SK-N-SH (cell line): ENCODE data around the gene MRPS15. TPM values are rescaled to one million over a fixed set of nuclear protein-coding genes. Genes with fewer than 3 reads are reported as not detected.

Experiments used
- CTCF ChIA-PET: fragments of 300-600, 350-600 bp; formaldehyde crosslinking; extraction: SDS; loops from one replicate; lab custom pipeline; 2021; lab: Yijun Ruan, JAX
- POLR2A ChIA-PET: fragments of 350-600 bp; sonication (Branson Sonifier 250); formaldehyde crosslinking; extraction: SDS; loops from one replicate; lab custom pipeline; 2020; ENCODE audit warnings: antibody characterized with exemption, inconsistent platforms; lab: Yijun Ruan, JAX
- DNase-seq: peaks from one replicate; pipeline ENCODE4 v3.0.0; 2012
- H2AFZ ChIP-seq: fragments of 200-600 bp; sonication (generic); 2 replicates; pipeline ENCODE4 v1.8.1; 2016; ENCODE audit warnings: antibody characterized with exemption, mild to moderate bottlenecking, low read depth
- H3F3A ChIP-seq: fragments of 200-600 bp; sonication (generic); replicated peaks from 2 replicates; pipeline ENCODE3; 2016; ENCODE audit warnings: antibody characterized with exemption, mild to moderate bottlenecking; ENCODE audit not compliant: insufficient read depth
- H3K27ac ChIP-seq, 2 experiments: fragments of 200-500 bp in 1 of 2; fragments of 200-600 bp in 1 of 2; sonication (Bioruptor generic) in 1 of 2; sonication (generic), shearing (Covaris generic) in 1 of 2; 2 replicates each; pipeline versions ENCODE4 v1.5.1 to v1.6.1; 2014 to 2016; ENCODE audit warnings: low read depth in 2 of 2, inconsistent platforms in 1 of 2, low read length in 1 of 2, mild to moderate bottlenecking in 1 of 2, mixed read lengths in 1 of 2
- H3K27me3 ChIP-seq: fragments of 200-600 bp; sonication (generic), shearing (Covaris generic); 2 replicates; pipeline ENCODE4 v1.6.1; 2016; ENCODE audit warnings: mixed run types; ENCODE audit not compliant: insufficient read depth
- H3K36me3 ChIP-seq, 2 experiments: fragments of 200-500 bp in 1 of 2; fragments of 200-600 bp in 1 of 2; sonication (Bioruptor generic) in 1 of 2; sonication (generic) in 1 of 2; replicated peaks in 1 of 2; 2 replicates each; pipeline versions ENCODE3 to v1.5.1; 2014 to 2016; ENCODE audit warnings: low read length in 1 of 2, mild to moderate bottlenecking in 1 of 2; ENCODE audit not compliant: insufficient read depth in 2 of 2, control insufficient read depth in 1 of 2
- H3K4me1 ChIP-seq, 2 experiments: fragments of 200-500 bp in 1 of 2; fragments of 200-600 bp in 1 of 2; sonication (Bioruptor generic) in 1 of 2; sonication (generic), shearing (Covaris generic) in 1 of 2; 2 replicates each; pipeline versions ENCODE4 v1.5.1 to v1.6.1; 2014 to 2016; ENCODE audit warnings: low read depth in 1 of 2, low read length in 1 of 2, mixed run types in 1 of 2; ENCODE audit not compliant: insufficient read depth in 2 of 2, control insufficient read depth in 1 of 2
- H3K4me2 ChIP-seq: fragments of 200-600 bp; sonication (generic), shearing (Covaris generic); 2 replicates; pipeline ENCODE4 v1.6.1; 2017; ENCODE audit warnings: mixed run types
- H3K4me3 ChIP-seq, 2 experiments: fragments of 200-500 bp in 1 of 2; fragments of 200-600 bp in 1 of 2; sonication (Bioruptor generic) in 1 of 2; sonication (generic), shearing (Covaris generic) in 1 of 2; 2 replicates each; pipeline versions ENCODE4 v1.5.1 to v1.8.1; 2014 to 2016; ENCODE audit warnings: low read depth in 2 of 2, inconsistent platforms in 1 of 2, low read length in 1 of 2, mild to moderate bottlenecking in 1 of 2, mixed read lengths in 1 of 2, moderate library complexity in 1 of 2
- H3K79me2 ChIP-seq: fragments of 200-600 bp; sonication (generic); 2 replicates; pipeline ENCODE4 v1.8.1; 2017; ENCODE audit warnings: mild to moderate bottlenecking; ENCODE audit not compliant: insufficient read depth
- H3K9ac ChIP-seq: fragments of 200-600 bp; sonication (generic); 2 replicates; pipeline ENCODE4 v1.6.1; 2017; ENCODE audit warnings: mixed run types
- H3K9me2 ChIP-seq: fragments of 200-600 bp; sonication (generic); 2 replicates; pipeline ENCODE4 v1.6.1; 2017; ENCODE audit warnings: mixed run types
- H3K9me3 ChIP-seq: fragments of 200-600 bp; sonication (generic); 2 replicates; pipeline ENCODE4 v1.6.1; 2017; ENCODE audit warnings: mixed run types, mild to moderate bottlenecking, moderate library complexity
- H4K20me1 ChIP-seq: fragments of 200-600 bp; sonication (generic); 2 replicates; pipeline ENCODE4 v1.6.1; 2017; ENCODE audit warnings: mild to moderate bottlenecking, mixed run types; ENCODE audit not compliant: insufficient read depth
- CHD2 ChIP-seq: fragments of 150-350 bp; IDR thresholded peaks from 2 replicates; pipeline ENCODE4 v1.6.1; 2018; ENCODE audit warnings: low read length; ENCODE audit not compliant: partially characterized antibody
- FOXJ3 ChIP-seq: sonication (generic); formaldehyde crosslinking; IDR thresholded peaks from 2 replicates; pipeline ENCODE4 v1.5.1; 2020; ENCODE audit warnings: mild to moderate bottlenecking, missing genetic modification reagents
- GATA2 ChIP-seq: sonication (generic); formaldehyde crosslinking; IDR thresholded peaks from 2 replicates; pipeline ENCODE4 v1.5.0; 2020; ENCODE audit warnings: mild to moderate bottlenecking, missing genetic modification reagents
- JUND ChIP-seq: IDR thresholded peaks from 2 replicates; pipeline ENCODE4 v1.4.0; 2012
- MEF2A ChIP-seq: IDR thresholded peaks from 2 replicates; pipeline ENCODE4 v1.4.0; 2012; ENCODE audit warnings: low read depth, borderline replicate concordance
- NRF1 ChIP-seq: IDR thresholded peaks from 2 replicates; pipeline ENCODE4 v1.6.1; 2012; ENCODE audit warnings: low read depth, mild to moderate bottlenecking, low read length
- POLR2AphosphoS5 ChIP-seq: IDR thresholded peaks from 2 replicates; pipeline ENCODE4 v1.6.1; 2012; ENCODE audit warnings: low read depth, low read length
- RAD21 ChIP-seq: IDR thresholded peaks from 2 replicates; pipeline ENCODE4 v1.6.1; 2012; ENCODE audit warnings: mild to moderate bottlenecking, low read length
- RCOR1 ChIP-seq: fragments of 150-350 bp; IDR thresholded peaks from 2 replicates; pipeline ENCODE4 v1.6.1; 2017; ENCODE audit warnings: antibody characterized with exemption, low read length
- RFX5 ChIP-seq: IDR thresholded peaks from 2 replicates; pipeline ENCODE4 v1.6.1; 2012; ENCODE audit warnings: mild to moderate bottlenecking, improper control_type of control experiment, low read length
- RXRA ChIP-seq: IDR thresholded peaks from 2 replicates; pipeline ENCODE4 v1.4.0; 2012; ENCODE audit warnings: low read depth, mild to moderate bottlenecking, borderline replicate concordance
- SIN3A ChIP-seq: IDR thresholded peaks from 2 replicates; pipeline ENCODE4 v1.6.1; 2012; ENCODE audit warnings: low read depth, mild to moderate bottlenecking, low read length, moderate library complexity, borderline replicate concordance
- TCF12 ChIP-seq: IDR thresholded peaks from 2 replicates; pipeline ENCODE4 v1.4.0; 2012
- USF2 ChIP-seq: fragments of 150-350 bp; IDR thresholded peaks from 2 replicates; pipeline ENCODE4 v1.6.1; 2017; ENCODE audit warnings: antibody characterized with exemption, low read length, low read depth, borderline replicate concordance
- YY1 ChIP-seq: IDR thresholded peaks from 2 replicates; pipeline ENCODE4 v1.4.0; 2012; ENCODE audit warnings: low read depth, mild to moderate bottlenecking
- WGBS: methylation state at CpG from one replicate; pipeline ENCODE4 v1.1.6; 2017; ENCODE audit warnings: low lambda C conversion rate; 5-methylcytosine and 5-hydroxymethylcytosine counted together
- polyA plus RNA-seq, 3 experiments: library from polyadenylated mRNA; depleted of rRNA; stranded (reverse); fragments of >200 nt; gene quantifications; 2 replicates each; pipeline ENCODE4 v1.2.3, GENCODE V29; 2012
- TF ChIP-seq, protein P1 (sequence below): fragments of 200-600 bp; sonication (generic); IDR thresholded peaks from 2 replicates; pipeline ENCODE4 v1.6.1; 2017; ENCODE audit warnings: antibody characterized with exemption, mild to moderate bottlenecking, moderate library complexity

Gene MRPS15
- polyA plus RNA-seq, 1 of the 3 experiments (the other 2 are of a cell fraction), result 75.1 TPM

GRCh38 chr1:36463803-36464604, at the start of gene MRPS15 (continued):
- TF ChIP-seq RXRA (no peak), JUND (no peak), FOXJ3 (CRISPR knock-in tag) (peak; percentile 47; the same call in 1 of the 2 replicates), CHD2 (peak; percentile 89), NRF1 (0 out of 2 replicates have a peak, but pooled peaks have one; percentile 37), MEF2A (no peak), YY1 (peak; percentile 100), TCF12 (no peak), POLR2AphosphoS5 (peak; percentile 93), RAD21 (no peak), GATA2 (no peak)
- TF ChIP-seq, protein P1, sequence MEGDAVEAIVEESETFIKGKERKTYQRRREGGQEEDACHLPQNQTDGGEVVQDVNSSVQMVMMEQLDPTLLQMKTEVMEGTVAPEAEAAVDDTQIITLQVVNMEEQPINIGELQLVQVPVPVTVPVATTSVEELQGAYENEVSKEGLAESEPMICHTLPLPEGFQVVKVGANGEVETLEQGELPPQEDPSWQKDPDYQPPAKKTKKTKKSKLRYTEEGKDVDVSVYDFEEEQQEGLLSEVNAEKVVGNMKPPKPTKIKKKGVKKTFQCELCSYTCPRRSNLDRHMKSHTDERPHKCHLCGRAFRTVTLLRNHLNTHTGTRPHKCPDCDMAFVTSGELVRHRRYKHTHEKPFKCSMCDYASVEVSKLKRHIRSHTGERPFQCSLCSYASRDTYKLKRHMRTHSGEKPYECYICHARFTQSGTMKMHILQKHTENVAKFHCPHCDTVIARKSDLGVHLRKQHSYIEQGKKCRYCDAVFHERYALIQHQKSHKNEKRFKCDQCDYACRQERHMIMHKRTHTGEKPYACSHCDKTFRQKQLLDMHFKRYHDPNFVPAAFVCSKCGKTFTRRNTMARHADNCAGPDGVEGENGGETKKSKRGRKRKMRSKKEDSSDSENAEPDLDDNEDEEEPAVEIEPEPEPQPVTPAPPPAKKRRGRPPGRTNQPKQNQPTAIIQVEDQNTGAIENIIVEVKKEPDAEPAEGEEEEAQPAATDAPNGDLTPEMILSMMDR, result no peak
- TF ChIP-seq, all 33 proteins: peak for 15

GRCh38 chr1:36512842-36513241, 48.7 kb upstream of the MRPS15 start:
- no peak for TF ChIP-seq USF2
- TF ChIP-seq RCOR1, result no peak
- no peak for TF ChIP-seq RFX5
- TF ChIP-seq NRF1, result no peak
- no peak for TF ChIP-seq SIN3A
- H3K4me1 ChIP-seq, result no peaks in the 10 kb centered on the region
- 37% methylated on average over 1 of the region's 1 CpG for WGBS
- H3K36me3 ChIP-seq, result no peaks in the 10 kb centered on the region
- no peak overlapping the region for H3K9ac ChIP-seq
- H2AFZ ChIP-seq, result no peak overlapping the region
- no peaks in the 10 kb centered on the region for H3K9me3 ChIP-seq
- H3K79me2 ChIP-seq, result no peaks in the 10 kb centered on the region
- no peaks in the 10 kb centered on the region for H4K20me1 ChIP-seq
- H3K27me3 ChIP-seq, result no peaks in the 10 kb centered on the region
- no peak overlapping the region for H3K4me3 ChIP-seq
- H3K27ac ChIP-seq, result no peak overlapping the region
- no peaks in the 10 kb centered on the region for H3K9me2 ChIP-seq
- no peak for DNase-seq
- ChIA-PET POLR2A (no interaction called here), CTCF (no interaction called here)
- no peaks in the 10 kb centered on the region for H3F3A ChIP-seq
- H3K4me2 ChIP-seq, result no peak overlapping the region
